Duodenal mucosa (tissue), 2 donors: ENCODE results near the gene RASSF8.

Experiments used
- H3K27ac ChIP-seq: one replicate; pipeline ENCODE4 v1.7.0; 2013; ENCODE audit warnings: low read depth, low read length
- H3K27me3 ChIP-seq, 2 donors: one replicate each; pipeline ENCODE4 v1.7.0; 2013; ENCODE audit warnings: low read length in 2 of 2, control low read depth in 1 of 2; ENCODE audit not compliant: insufficient read depth in 2 of 2, control insufficient read depth in 1 of 2
- H3K36me3 ChIP-seq, 2 donors: one replicate each; pipeline ENCODE4 v1.7.0; 2013; ENCODE audit warnings: low read length in 2 of 2, control low read depth in 1 of 2; ENCODE audit not compliant: insufficient read depth in 2 of 2, control insufficient read depth in 1 of 2
- H3K4me1 ChIP-seq, 2 donors: one replicate each; pipeline ENCODE4 v1.7.0; 2013; ENCODE audit warnings: low read length in 2 of 2, control low read depth in 1 of 2; ENCODE audit not compliant: insufficient read depth in 2 of 2, control insufficient read depth in 1 of 2
- H3K4me3 ChIP-seq, 2 donors: one replicate each; pipeline ENCODE4 v1.7.0; 2013; ENCODE audit warnings: low read length in 2 of 2, low read depth in 1 of 2
- H3K9ac ChIP-seq, 2 donors: one replicate each; pipeline ENCODE4 v1.7.0; 2013; ENCODE audit warnings: low read length in 2 of 2, low read depth in 1 of 2
- H3K9me3 ChIP-seq, 2 donors: one replicate each; pipeline ENCODE4 v1.7.0; 2013; ENCODE audit warnings: low read length in 2 of 2, control low read depth in 1 of 2; ENCODE audit not compliant: control insufficient read depth in 1 of 2

RASSF8 gene

GRCh38 chr12:26112232-26112631, 153.8 kb downstream of the RASSF8 start:
- no peak overlapping the region for H3K4me3 ChIP-seq
- no peaks in the 10 kb centered on the region for H3K36me3 ChIP-seq
- no peaks in the 10 kb centered on the region for H3K9me3 ChIP-seq
- H3K9ac ChIP-seq: no peak overlapping the region
- peaks cover 21 to 27% of the 10 kb centered on the region in 2 donors for H3K4me1 ChIP-seq
- H3K27me3 ChIP-seq: no peaks in the 10 kb centered on the region
- no peak overlapping the region for H3K27ac ChIP-seq

GRCh38 chr12:26112703-26113147, 154.2 kb downstream of the RASSF8 start:
- Histone ChIP-seq H3K9ac (no peak overlapping the region), H3K4me3 (no peak overlapping the region), H3K4me1 (peaks cover 23 to 29% of the 10 kb centered on the region in 2 donors), H3K27ac (no peak overlapping the region), H3K36me3 (no peaks in the 10 kb centered on the region), H3K9me3 (no peaks in the 10 kb centered on the region), H3K27me3 (no peaks in the 10 kb centered on the region)

- Histone ChIP-seq H3K4me3 (peak overlapping the region; percentile 42 to 66), H3K27ac (no peak overlapping the region), H3K9me3 (no peaks in the 10 kb centered on the region), H3K36me3 (no peaks in the 10 kb centered on the region), H3K27me3 (no peaks in the 10 kb centered on the region), H3K9ac (no peak overlapping the region), H3K4me1 (peaks cover 23 to 29% of the 10 kb centered on the region in 2 donors)
Observed at GRCh38 chr12:26113181-26113654, 154.7 kb downstream of the RASSF8 start.

GRCh38 chr12:26113853-26114719, 155.6 kb downstream of the RASSF8 start:
- H3K4me3 ChIP-seq: peak overlapping the region; percentile 42 to 66
- no peaks in the 10 kb centered on the region for H3K27me3 ChIP-seq
- peak overlapping the region; percentile 60 to 63 for H3K9ac ChIP-seq
- H3K9me3 ChIP-seq: no peaks in the 10 kb centered on the region
- H3K36me3 ChIP-seq: no peaks in the 10 kb centered on the region
- peak overlapping the region; percentile 91 for H3K27ac ChIP-seq
- peaks cover 23 to 29% of the 10 kb centered on the region in 2 donors for H3K4me1 ChIP-seq

- no peaks in the 10 kb centered on the region for H3K27me3 ChIP-seq
- H3K27ac ChIP-seq: peak overlapping the region; percentile 91
- H3K9ac ChIP-seq: peak overlapping the region in 1 of 2 donors; percentile 38
- no peaks in the 10 kb centered on the region for H3K36me3 ChIP-seq
- peaks cover 23 to 29% of the 10 kb centered on the region in 2 donors for H3K4me1 ChIP-seq
- H3K9me3 ChIP-seq: no peaks in the 10 kb centered on the region
- peak overlapping the region; percentile 38 to 42 for H3K4me3 ChIP-seq
Observed at GRCh38 chr12:26114720-26115401, 156.4 kb downstream of the RASSF8 start.

- Histone ChIP-seq H3K9me3 (no peaks in the 10 kb centered on the region), H3K36me3 (no peaks in the 10 kb centered on the region), H3K4me1 (peaks cover 23 to 29% of the 10 kb centered on the region in 2 donors), H3K27me3 (peaks cover 0 to 9% of the 10 kb centered on the region in 2 donors), H3K9ac (no peak overlapping the region), H3K27ac (no peak overlapping the region), H3K4me3 (no peak overlapping the region)
Observed at GRCh38 chr12:26116829-26117715, 158.6 kb downstream of the RASSF8 start.

GRCh38 chr12:26118308-26118707, 159.8 kb downstream of the RASSF8 start:
- peaks cover 23 to 29% of the 10 kb centered on the region in 2 donors for H3K4me1 ChIP-seq
- H3K9ac ChIP-seq: no peak overlapping the region
- peaks cover 0 to 14% of the 10 kb centered on the region in 2 donors for H3K27me3 ChIP-seq
- H3K4me3 ChIP-seq: no peak overlapping the region
- H3K9me3 ChIP-seq: no peaks in the 10 kb centered on the region
- H3K27ac ChIP-seq: no peak overlapping the region
- H3K36me3 ChIP-seq: no peaks in the 10 kb centered on the region

GRCh38 chr12:26119391-26119989, 161.0 kb downstream of the RASSF8 start:
- no peak overlapping the region for H3K9ac ChIP-seq
- H3K9me3 ChIP-seq: no peaks in the 10 kb centered on the region
- H3K36me3 ChIP-seq: no peaks in the 10 kb centered on the region
- peaks cover 6 to 23% of the 10 kb centered on the region in 2 donors for H3K27me3 ChIP-seq
- H3K27ac ChIP-seq: no peak overlapping the region
- H3K4me3 ChIP-seq: no peak overlapping the region
- peaks cover 23 to 31% of the 10 kb centered on the region in 2 donors for H3K4me1 ChIP-seq

- Histone ChIP-seq H3K27ac (no peak overlapping the region), H3K9ac (no peak overlapping the region), H3K36me3 (no peaks in the 10 kb centered on the region), H3K4me3 (no peak overlapping the region), H3K27me3 (peaks cover 8 to 26% of the 10 kb centered on the region in 2 donors), H3K4me1 (peaks cover 14 to 29% of the 10 kb centered on the region in 2 donors), H3K9me3 (no peaks in the 10 kb centered on the region)
Observed at GRCh38 chr12:26120561-26121274, 162.2 kb downstream of the RASSF8 start.
